Subcutaneous adipose tissue (tissue), 4 donors: Measurements from ENCODE around the gene FNIP2. TPM values are rescaled to one million over a fixed set of nuclear protein-coding genes. Genes with fewer than 3 reads are reported as not detected.

Experiments used
- CTCF ChIP-seq: fragments of 450-650 bp; IDR thresholded peaks from one replicate; pipeline ENCODE4 v1.5.1; 2016; ENCODE audit warnings: low read depth, mild to moderate bottlenecking, control low read depth, antibody characterized with exemption, moderate library complexity
- total RNA-seq, 4 donors: library from RNA; depleted of rRNA; stranded (reverse); fragments of >200 nt; gene quantifications; one replicate each; pipeline ENCODE4 v1.1.0, GENCODE V29; 2016

FNIP2 gene
- total RNA-seq, 4 donors from 2014 or later: 64.1 to 97.1 (median 83.9) TPM

GRCh38 chr4:158814207-158814606, 45.4 kb downstream of the FNIP2 start:
- no peak for TF ChIP-seq CTCF

- no peak for TF ChIP-seq CTCF
Observed at GRCh38 chr4:158814636-158815330, 46.0 kb downstream of the FNIP2 start.

- TF ChIP-seq CTCF: no peak
Observed at GRCh38 chr4:158816955-158817354, 48.1 kb downstream of the FNIP2 start.

- TF ChIP-seq CTCF: no peak
Observed at GRCh38 chr4:158817562-158818296, 48.9 kb downstream of the FNIP2 start.

- TF ChIP-seq CTCF: no peak
Observed at GRCh38 chr4:158818560-158819140, 49.8 kb downstream of the FNIP2 start.

GRCh38 chr4:158819942-158820786, 51.3 kb downstream of the FNIP2 start:
- no peak for TF ChIP-seq CTCF
